GM18520 (cell line): ENCODE measurements around the gene IDH1.
"Not testable (repeated sequence)": the region's sequence is repeated elsewhere in the genome, so short reads cannot be mapped to it uniquely, and the experiment has no call there.

Source experiments
- ATAC-seq: cut with Tn5 transposase; IDR thresholded peaks from one replicate; pipeline ENCODE4 v1.9.1; 2021; ENCODE audit not compliant: unreplicated experiment

Gene IDH1

GRCh38 chr2:208254871-208255556 lies at the start of gene IDH1:
IDH1 (minus strand) TSS chr2:208255071; CDS start chr2:208251551, 3,520 bp downstream.
- ATAC-seq = peak; percentile 51

GRCh38 chr2:208304157-208304556 lies 49.3 kb upstream of the IDH1 start:
- no peak for ATAC-seq

- ATAC-seq = no peak
Measured at GRCh38 chr2:208300847-208301618, 46.2 kb upstream of the IDH1 start.

GRCh38 chr2:208297961-208298360 lies 43.1 kb upstream of the IDH1 start:
- no peak for ATAC-seq

- ATAC-seq = no peak
Measured at GRCh38 chr2:208296610-208297009, 41.7 kb upstream of the IDH1 start.

- ATAC-seq = no peak
Measured at GRCh38 chr2:208295834-208296233, 41.0 kb upstream of the IDH1 start.

GRCh38 chr2:208294482-208295024 lies 39.7 kb upstream of the IDH1 start:
- ATAC-seq = peak; percentile 37

- no peak for ATAC-seq
Measured at GRCh38 chr2:208285853-208286252, 31.0 kb upstream of the IDH1 start.

- peak; percentile 81 for ATAC-seq
Measured at GRCh38 chr2:208280933-208281332, 26.1 kb upstream of the IDH1 start.

GRCh38 chr2:208280234-208280633 lies 25.4 kb upstream of the IDH1 start:
- ATAC-seq = no peak

- no peak for ATAC-seq
Measured at GRCh38 chr2:208279236-208279635, 24.4 kb upstream of the IDH1 start.

- no peak for ATAC-seq
Measured at GRCh38 chr2:208278549-208278948, 23.7 kb upstream of the IDH1 start.

- ATAC-seq = no peak
Measured at GRCh38 chr2:208274748-208275147, 19.9 kb upstream of the IDH1 start.

- ATAC-seq = no peak
Measured at GRCh38 chr2:208269091-208269490, 14.2 kb upstream of the IDH1 start.

GRCh38 chr2:208268156-208268952 lies 13.5 kb upstream of the IDH1 start:
- no peak for ATAC-seq

- ATAC-seq = not testable (repeated sequence)
Measured at GRCh38 chr2:208267526-208267925, 12.7 kb upstream of the IDH1 start.

- ATAC-seq = no peak
Measured at GRCh38 chr2:208266936-208267335, 12.1 kb upstream of the IDH1 start.

GRCh38 chr2:208266553-208266893 lies 11.7 kb upstream of the IDH1 start:
- ATAC-seq = no peak

- ATAC-seq = peak; percentile 92
Measured at GRCh38 chr2:208265801-208266552, 11.1 kb upstream of the IDH1 start, which contains the start of gene PIKFYVE. PIKFYVE (plus strand) TSS chr2:208266255; CDS start chr2:208271520, 5,265 bp downstream.

GRCh38 chr2:208265371-208265800 lies 10.5 kb upstream of the IDH1 start:
- ATAC-seq = peak; percentile 24
